HepG2 (cell line): ENCODE measurements around the gene ANKFY1. TPM values are rescaled to one million over a fixed set of nuclear protein-coding genes. Genes with fewer than 3 reads are reported as not detected.
A peak's percentile ranks its signal among the peaks of the same experiment; 100 is the strongest.

Experiments used
- ERF ChIP-seq: IDR thresholded peaks from 2 replicates; pipeline ENCODE4 v1.6.1; 2018; ENCODE audit warnings: missing biosample characterization, missing genetic modification reagents
- IRF9 ChIP-seq: sonication (generic); formaldehyde crosslinking; IDR thresholded peaks from 2 replicates; pipeline ENCODE4 v1.8.0; 2022; ENCODE audit warnings: missing genetic modification reagents, mild to moderate bottlenecking, borderline replicate concordance
- PHF21A ChIP-seq: sonication (generic); formaldehyde crosslinking; IDR thresholded peaks from 2 replicates; pipeline ENCODE4 v1.5.0; 2020; ENCODE audit warnings: mild to moderate bottlenecking, missing genetic modification reagents
- POGK ChIP-seq: sonication (generic); formaldehyde crosslinking; conservative IDR thresholded peaks from 2 replicates; pipeline ENCODE4 v1.8.0; 2022; ENCODE audit warnings: mild to moderate bottlenecking, moderate library complexity, missing genetic modification reagents
- POLR2G ChIP-seq: fragments of 200-400 bp; formaldehyde crosslinking; IDR thresholded peaks from 2 replicates; pipeline ENCODE4 v1.6.1; 2018; ENCODE audit warnings: mild to moderate bottlenecking, low read depth, low read length, moderate library complexity
- RFX5 ChIP-seq: IDR thresholded peaks from 2 replicates; pipeline ENCODE4 v1.6.1; 2011; ENCODE audit warnings: low read depth, low read length, improper control_type of control experiment
- TAF1 ChIP-seq: sonication (generic); formaldehyde crosslinking; IDR thresholded peaks from 2 replicates; pipeline ENCODE4 v1.4.0; 2020; ENCODE audit warnings: missing genetic modification reagents
- ZNF225 ChIP-seq: sonication (generic); formaldehyde crosslinking; IDR thresholded peaks from 2 replicates; pipeline ENCODE4 v1.4.0; 2020; ENCODE audit warnings: mild to moderate bottlenecking, missing genetic modification reagents
- ZNF430 ChIP-seq: sonication (generic); formaldehyde crosslinking; IDR thresholded peaks from 2 replicates; pipeline ENCODE4 v1.9.0; 2021; ENCODE audit warnings: mild to moderate bottlenecking, missing genetic modification reagents
- ZNF468 ChIP-seq: sonication (generic); formaldehyde crosslinking; IDR thresholded peaks from 2 replicates; pipeline ENCODE4 v1.8.0; 2022; ENCODE audit warnings: mild to moderate bottlenecking, moderate library complexity, missing genetic modification reagents
- ZNF547 ChIP-seq: sonication (generic); formaldehyde crosslinking; IDR thresholded peaks from 2 replicates; pipeline ENCODE4 v1.5.1; 2020; ENCODE audit warnings: mild to moderate bottlenecking, missing genetic modification reagents
- ZNF557 ChIP-seq: sonication (generic); formaldehyde crosslinking; IDR thresholded peaks from 2 replicates; pipeline ENCODE4 v1.4.0; 2020; ENCODE audit warnings: missing genetic modification reagents
- polyA plus RNA-seq, 8 experiments: library from polyadenylated mRNA; depleted of rRNA in 3 of 8; stranded (reverse) in 7 of 8; unstranded in 1 of 8; fragments of >200 nt; fragmentation: Illumina TruSeq in 4 of 8; extraction: Trizol in 4 of 8; gene quantifications; 2 replicates each; pipeline versions ENCODE4 v1.2.1 to v1.2.3, GENCODE V29; 2011 to 2016; ENCODE audit warnings: low read depth in 4 of 8, missing spikeins in 1 of 8, mixed read lengths in 1 of 8; ENCODE audit not compliant: insufficient read depth in 1 of 8
- total RNA-seq, 5 experiments: library from RNA; depleted of rRNA; stranded (reverse); fragments of >200 nt; fragmentation: Illumina TruSeq; extraction: Trizol; gene quantifications; 2 replicates each; pipeline ENCODE4 v1.2.3, GENCODE V29; 2016; ENCODE audit warnings: low read depth in 1 of 5
- TF ChIP-seq, protein P1 (sequence below): sonication (generic); formaldehyde crosslinking; IDR thresholded peaks from one replicate; pipeline ENCODE4 v1.5.1; 2020; ENCODE audit warnings: mild to moderate bottlenecking, missing genetic modification reagents; ENCODE audit errors: not compliant biosample characterization
- TF ChIP-seq, protein P2 (sequence below): sonication (generic); formaldehyde crosslinking; IDR thresholded peaks from 2 replicates; pipeline ENCODE4 v1.5.0; 2020; ENCODE audit warnings: mild to moderate bottlenecking, missing genetic modification reagents

The ANKFY1 gene
- total and polyA plus RNA-seq, 2 of the 13 experiments (the other 11 are each of a cell fraction or from before 2014, with no cell fraction given) = 11.9 to 16.8 TPM

DNA sequence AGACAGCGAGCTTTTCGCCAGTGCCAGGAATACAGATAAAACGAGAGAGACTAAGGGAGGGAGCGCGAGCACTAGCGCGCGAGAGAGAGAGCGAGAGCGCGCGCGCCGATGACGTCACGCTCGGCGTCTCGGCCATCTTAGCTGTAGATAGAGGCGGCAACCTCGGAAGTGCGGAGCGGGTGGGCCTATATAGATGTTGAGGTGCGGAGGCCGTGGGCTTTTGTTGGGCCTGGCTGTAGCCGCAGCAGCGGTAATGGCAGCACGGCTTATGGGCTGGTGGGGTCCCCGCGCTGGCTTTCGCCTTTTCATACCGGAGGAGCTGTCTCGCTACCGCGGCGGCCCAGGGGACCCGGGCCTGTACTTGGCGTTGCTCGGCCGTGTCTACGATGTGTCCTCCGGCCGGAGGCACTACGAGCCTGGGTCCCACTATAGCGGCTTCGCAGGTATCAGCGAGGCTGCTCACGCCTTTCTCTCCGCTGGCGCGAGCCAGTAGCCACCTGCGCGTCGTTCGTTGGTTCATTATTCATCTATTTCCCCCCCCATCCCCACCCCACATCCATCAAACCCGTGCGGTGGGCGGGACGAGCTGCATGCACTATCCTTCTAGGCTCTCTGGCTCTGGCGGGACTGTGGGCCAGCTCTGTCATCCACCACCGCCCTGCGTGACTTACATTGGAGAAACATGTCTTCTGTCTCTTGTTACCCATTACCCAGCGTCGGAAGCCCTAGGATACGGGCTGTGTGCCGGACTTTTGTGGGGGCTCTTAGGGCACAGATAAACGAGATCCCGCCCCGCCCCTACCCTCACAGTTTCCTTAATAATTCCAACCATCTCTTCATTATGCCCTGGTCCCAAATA, 120.0 kb downstream of the ANKFY1 start (continued):
- peak; percentile 90 for TF ChIP-seq POLR2G
- no peak for TF ChIP-seq IRF9 (CRISPR knock-in tag)
- TF ChIP-seq TAF1 (CRISPR knock-in tag) = peak; percentile 58; the same call in 1 of the 2 replicates
- TF ChIP-seq ZNF547 (CRISPR knock-in tag) = peak; percentile 43; the same call in 1 of the 2 replicates
- TF ChIP-seq ZNF557 (CRISPR knock-in tag) = no peak
- TF ChIP-seq ZNF225 (CRISPR knock-in tag) = no peak; the same call in 1 of the 2 replicates
- no peak for TF ChIP-seq POGK (CRISPR knock-in tag)
- TF ChIP-seq ZNF430 (CRISPR knock-in tag) = peak; percentile 70; the same call in 1 of the 2 replicates
- TF ChIP-seq ZNF468 (CRISPR knock-in tag) = no peak
- TF ChIP-seq, protein P1, sequence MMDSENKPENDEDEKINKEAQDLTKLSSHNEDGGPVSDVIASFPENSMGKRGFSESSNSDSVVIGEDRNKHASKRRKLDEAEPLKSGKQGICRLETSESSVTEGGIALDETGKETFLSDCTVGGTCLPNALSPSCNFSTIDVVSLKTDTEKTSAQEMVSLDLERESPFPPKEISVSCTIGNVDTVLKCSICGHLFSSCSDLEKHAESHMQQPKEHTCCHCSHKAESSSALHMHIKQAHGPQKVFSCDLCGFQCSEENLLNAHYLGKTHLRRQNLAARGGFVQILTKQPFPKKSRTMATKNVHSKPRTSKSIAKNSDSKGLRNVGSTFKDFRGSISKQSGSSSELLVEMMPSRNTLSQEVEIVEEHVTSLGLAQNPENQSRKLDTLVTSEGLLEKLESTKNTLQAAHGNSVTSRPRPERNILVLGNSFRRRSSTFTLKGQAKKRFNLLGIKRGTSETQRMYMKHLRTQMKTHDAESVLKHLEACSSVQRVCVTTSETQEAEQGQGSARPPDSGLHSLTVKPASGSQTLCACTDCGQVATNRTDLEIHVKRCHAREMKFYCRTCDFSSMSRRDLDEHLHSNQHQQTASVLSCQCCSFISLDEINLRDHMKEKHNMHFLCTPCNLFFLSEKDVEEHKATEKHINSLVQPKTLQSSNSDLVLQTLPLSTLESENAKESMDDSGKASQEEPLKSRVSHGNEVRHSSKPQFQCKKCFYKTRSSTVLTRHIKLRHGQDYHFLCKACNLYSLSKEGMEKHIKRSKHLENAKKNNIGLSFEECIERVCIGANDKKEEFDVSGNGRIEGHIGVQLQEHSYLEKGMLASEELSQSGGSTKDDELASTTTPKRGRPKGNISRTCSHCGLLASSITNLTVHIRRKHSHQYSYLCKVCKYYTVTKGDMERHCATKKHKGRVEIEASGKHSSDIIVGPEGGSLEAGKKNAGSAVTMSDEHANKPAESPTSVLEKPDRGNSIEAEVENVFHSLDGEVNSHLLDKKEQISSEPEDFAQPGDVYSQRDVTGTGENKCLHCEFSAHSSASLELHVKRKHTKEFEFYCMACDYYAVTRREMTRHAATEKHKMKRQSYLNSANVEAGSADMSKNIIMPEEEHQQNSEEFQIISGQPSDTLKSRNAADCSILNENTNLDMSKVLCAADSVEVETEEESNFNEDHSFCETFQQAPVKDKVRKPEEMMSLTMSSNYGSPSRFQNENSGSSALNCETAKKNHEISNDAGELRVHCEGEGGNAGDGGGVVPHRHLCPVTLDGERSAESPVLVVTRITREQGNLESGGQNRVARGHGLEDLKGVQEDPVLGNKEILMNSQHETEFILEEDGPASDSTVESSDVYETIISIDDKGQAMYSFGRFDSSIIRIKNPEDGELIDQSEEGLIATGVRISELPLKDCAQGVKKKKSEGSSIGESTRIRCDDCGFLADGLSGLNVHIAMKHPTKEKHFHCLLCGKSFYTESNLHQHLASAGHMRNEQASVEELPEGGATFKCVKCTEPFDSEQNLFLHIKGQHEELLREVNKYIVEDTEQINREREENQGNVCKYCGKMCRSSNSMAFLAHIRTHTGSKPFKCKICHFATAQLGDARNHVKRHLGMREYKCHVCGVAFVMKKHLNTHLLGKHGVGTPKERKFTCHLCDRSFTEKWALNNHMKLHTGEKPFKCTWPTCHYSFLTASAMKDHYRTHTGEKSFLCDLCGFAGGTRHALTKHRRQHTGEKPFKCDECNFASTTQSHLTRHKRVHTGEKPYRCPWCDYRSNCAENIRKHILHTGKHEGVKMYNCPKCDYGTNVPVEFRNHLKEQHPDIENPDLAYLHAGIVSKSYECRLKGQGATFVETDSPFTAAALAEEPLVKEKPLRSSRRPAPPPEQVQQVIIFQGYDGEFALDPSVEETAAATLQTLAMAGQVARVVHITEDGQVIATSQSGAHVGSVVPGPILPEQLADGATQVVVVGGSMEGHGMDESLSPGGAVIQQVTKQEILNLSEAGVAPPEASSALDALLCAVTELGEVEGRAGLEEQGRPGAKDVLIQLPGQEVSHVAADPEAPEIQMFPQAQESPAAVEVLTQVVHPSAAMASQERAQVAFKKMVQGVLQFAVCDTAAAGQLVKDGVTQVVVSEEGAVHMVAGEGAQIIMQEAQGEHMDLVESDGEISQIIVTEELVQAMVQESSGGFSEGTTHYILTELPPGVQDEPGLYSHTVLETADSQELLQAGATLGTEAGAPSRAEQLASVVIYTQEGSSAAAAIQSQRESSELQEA = no peak
- 0 out of 2 replicates have a peak, but pooled peaks have one; percentile 3 for TF ChIP-seq PHF21A (CRISPR knock-in tag)
- TF ChIP-seq, protein P2, sequence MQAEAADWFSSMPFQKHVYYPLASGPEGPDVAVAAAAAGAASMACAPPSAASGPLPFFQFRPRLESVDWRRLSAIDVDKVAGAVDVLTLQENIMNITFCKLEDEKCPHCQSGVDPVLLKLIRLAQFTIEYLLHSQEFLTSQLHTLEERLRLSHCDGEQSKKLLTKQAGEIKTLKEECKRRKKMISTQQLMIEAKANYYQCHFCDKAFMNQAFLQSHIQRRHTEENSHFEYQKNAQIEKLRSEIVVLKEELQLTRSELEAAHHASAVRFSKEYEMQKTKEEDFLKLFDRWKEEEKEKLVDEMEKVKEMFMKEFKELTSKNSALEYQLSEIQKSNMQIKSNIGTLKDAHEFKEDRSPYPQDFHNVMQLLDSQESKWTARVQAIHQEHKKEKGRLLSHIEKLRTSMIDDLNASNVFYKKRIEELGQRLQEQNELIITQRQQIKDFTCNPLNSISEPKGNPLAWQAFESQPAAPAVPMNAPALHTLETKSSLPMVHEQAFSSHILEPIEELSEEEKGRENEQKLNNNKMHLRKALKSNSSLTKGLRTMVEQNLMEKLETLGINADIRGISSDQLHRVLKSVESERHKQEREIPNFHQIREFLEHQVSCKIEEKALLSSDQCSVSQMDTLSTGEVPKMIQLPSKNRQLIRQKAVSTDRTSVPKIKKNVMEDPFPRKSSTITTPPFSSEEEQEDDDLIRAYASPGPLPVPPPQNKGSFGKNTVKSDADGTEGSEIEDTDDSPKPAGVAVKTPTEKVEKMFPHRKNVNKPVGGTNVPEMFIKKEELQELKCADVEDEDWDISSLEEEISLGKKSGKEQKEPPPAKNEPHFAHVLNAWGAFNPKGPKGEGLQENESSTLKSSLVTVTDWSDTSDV (CRISPR knock-in tag) = peak; percentile 87; the same call in 1 of the 2 replicates
- TF ChIP-seq ERF (CRISPR knock-in tag) = no peak; the same call in 1 of the 2 replicates
- peak; percentile 56; the same call in 1 of the 2 replicates for TF ChIP-seq RFX5
